ENCODE results near the gene CLEC18A. TPM values are rescaled to one million over a fixed set of nuclear protein-coding genes. Genes with fewer than 3 reads are reported as not detected.
"Not testable (repeated sequence)": the region's sequence is repeated elsewhere in the genome, so short reads cannot be mapped to it uniquely, and the experiment has no call there.

CLEC18A gene
- total RNA-seq, 1 donor from 2014 or later = 0.28 TPM

DNA sequence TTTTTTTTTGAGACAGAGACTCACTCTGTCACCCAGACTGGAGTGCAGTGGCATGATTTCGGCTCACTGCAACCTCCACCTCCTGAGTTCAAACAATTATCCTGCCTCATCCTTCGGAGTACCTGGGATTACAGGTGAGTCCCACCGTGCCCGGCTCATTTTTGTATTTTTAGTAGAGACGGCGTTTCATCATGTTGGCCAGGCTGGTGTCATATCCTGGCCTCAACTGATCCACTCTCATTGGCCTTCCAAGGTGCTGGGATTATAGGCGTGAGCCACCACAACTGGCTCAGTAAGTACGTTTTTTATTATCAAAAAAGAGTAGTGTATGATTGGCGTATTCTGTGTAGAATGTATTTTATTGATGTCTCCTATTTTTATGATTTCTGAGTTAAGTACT, 48.7 kb downstream of the CLEC18A start:
- not testable (repeated sequence) for H3K27me3 Mint-ChIP-seq (ENCODE audit: unreplicated experiment); H3K4me1 Mint-ChIP-seq (ENCODE audit: unreplicated experiment); H3K27ac Mint-ChIP-seq (ENCODE audit: unreplicated experiment); H3K4me3 Mint-ChIP-seq (ENCODE audit: unreplicated experiment); H3K36me3 Mint-ChIP-seq (ENCODE audit: low read depth, unreplicated experiment); DNase-seq (ENCODE audit: low spot score); H3K9me3 Mint-ChIP-seq (ENCODE audit: unreplicated experiment)

GRCh38 chr16:70003511-70003910, 52.4 kb downstream of the CLEC18A start:
- H3K27me3 Mint-ChIP-seq (ENCODE audit: unreplicated experiment); DNase-seq (ENCODE audit: low spot score); H3K27ac Mint-ChIP-seq (ENCODE audit: unreplicated experiment); H3K4me1 Mint-ChIP-seq (ENCODE audit: unreplicated experiment); H3K9me3 Mint-ChIP-seq (ENCODE audit: unreplicated experiment); H3K4me3 Mint-ChIP-seq (ENCODE audit: unreplicated experiment); H3K36me3 Mint-ChIP-seq (ENCODE audit: low read depth, unreplicated experiment): not testable (repeated sequence)

DNA sequence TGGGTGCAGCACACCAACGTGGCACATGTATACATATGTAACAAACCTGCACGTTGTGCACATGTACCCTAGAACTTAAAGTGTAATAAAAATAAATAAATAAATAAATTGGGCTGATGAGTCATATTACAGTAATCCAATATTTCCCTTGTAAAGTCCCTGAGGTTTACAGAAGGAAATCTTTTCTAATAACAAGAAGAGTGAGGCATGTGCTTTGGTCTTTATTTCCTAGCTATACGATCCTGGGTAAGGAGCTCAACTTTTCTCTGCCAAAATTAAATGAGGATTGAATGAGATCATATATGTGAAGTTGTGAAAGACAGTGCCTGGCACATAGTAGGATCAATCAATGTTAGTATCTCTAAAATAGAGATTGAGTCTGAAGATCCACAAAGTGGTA, 57.5 kb downstream of the CLEC18A start:
- H3K9me3 Mint-ChIP-seq (ENCODE audit: unreplicated experiment); H3K27ac Mint-ChIP-seq (ENCODE audit: unreplicated experiment); H3K36me3 Mint-ChIP-seq (ENCODE audit: low read depth, unreplicated experiment); H3K27me3 Mint-ChIP-seq (ENCODE audit: unreplicated experiment); H3K4me3 Mint-ChIP-seq (ENCODE audit: unreplicated experiment); DNase-seq (ENCODE audit: low spot score); H3K4me1 Mint-ChIP-seq (ENCODE audit: unreplicated experiment): not testable (repeated sequence)

- not testable (repeated sequence) for H3K9me3 Mint-ChIP-seq (ENCODE audit: unreplicated experiment); H3K4me3 Mint-ChIP-seq (ENCODE audit: unreplicated experiment); H3K36me3 Mint-ChIP-seq (ENCODE audit: low read depth, unreplicated experiment); H3K27me3 Mint-ChIP-seq (ENCODE audit: unreplicated experiment); DNase-seq (ENCODE audit: low spot score); H3K27ac Mint-ChIP-seq (ENCODE audit: unreplicated experiment); H3K4me1 Mint-ChIP-seq (ENCODE audit: unreplicated experiment)
Measured at GRCh38 chr16:70010615-70011014, 59.5 kb downstream of the CLEC18A start.

DNA sequence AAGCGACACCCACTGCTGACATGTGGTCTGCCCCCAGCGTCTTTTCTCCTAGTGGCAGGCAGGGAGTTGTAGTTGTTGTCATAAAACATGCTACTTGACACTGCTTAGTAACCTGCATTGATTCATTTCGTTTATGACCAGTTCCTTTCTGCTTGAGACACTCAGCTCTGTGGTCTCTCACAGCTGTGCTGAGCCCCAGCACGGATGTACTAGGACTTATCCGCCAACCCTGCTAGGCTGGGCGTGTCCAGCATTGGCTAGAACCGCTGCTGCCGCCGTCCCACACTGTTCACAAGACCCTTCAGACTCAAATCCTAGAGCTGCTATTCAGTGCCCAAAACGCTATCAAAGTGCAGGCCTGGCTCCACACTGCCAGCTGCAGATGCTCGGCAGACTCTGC, 60.0 kb downstream of the CLEC18A start:
- not testable (repeated sequence) for H3K36me3 Mint-ChIP-seq (ENCODE audit: low read depth, unreplicated experiment); H3K9me3 Mint-ChIP-seq (ENCODE audit: unreplicated experiment); H3K4me1 Mint-ChIP-seq (ENCODE audit: unreplicated experiment); H3K27me3 Mint-ChIP-seq (ENCODE audit: unreplicated experiment); H3K27ac Mint-ChIP-seq (ENCODE audit: unreplicated experiment); DNase-seq (ENCODE audit: low spot score); H3K4me3 Mint-ChIP-seq (ENCODE audit: unreplicated experiment)

GRCh38 chr16:70012354-70012753, 61.2 kb downstream of the CLEC18A start:
- H3K27ac Mint-ChIP-seq (ENCODE audit: unreplicated experiment); H3K4me1 Mint-ChIP-seq (ENCODE audit: unreplicated experiment); H3K27me3 Mint-ChIP-seq (ENCODE audit: unreplicated experiment); H3K9me3 Mint-ChIP-seq (ENCODE audit: unreplicated experiment); DNase-seq (ENCODE audit: low spot score); H3K4me3 Mint-ChIP-seq (ENCODE audit: unreplicated experiment); H3K36me3 Mint-ChIP-seq (ENCODE audit: low read depth, unreplicated experiment): not testable (repeated sequence)

DNA sequence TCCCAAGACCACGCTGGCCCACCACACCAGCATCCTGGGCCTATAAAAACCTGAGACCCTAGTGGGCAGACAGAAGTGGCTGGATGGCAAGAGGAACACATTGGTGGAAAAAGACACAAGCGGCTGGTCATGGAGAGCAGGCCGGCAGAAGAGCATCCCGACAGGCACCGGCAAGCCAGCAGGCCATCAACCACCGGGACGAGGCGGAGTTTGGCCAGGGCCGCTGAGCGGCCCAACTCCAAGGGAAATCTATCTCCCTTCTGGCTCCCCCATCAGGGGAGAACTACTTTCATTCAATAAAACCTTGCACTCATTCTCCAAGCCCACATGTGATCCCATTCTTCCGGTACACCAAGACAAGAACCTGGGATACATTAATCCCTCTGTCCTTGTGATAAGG, 61.8 kb downstream of the CLEC18A start:
- H3K4me3 Mint-ChIP-seq (ENCODE audit: unreplicated experiment); H3K36me3 Mint-ChIP-seq (ENCODE audit: low read depth, unreplicated experiment); H3K27ac Mint-ChIP-seq (ENCODE audit: unreplicated experiment); H3K27me3 Mint-ChIP-seq (ENCODE audit: unreplicated experiment); H3K4me1 Mint-ChIP-seq (ENCODE audit: unreplicated experiment); H3K9me3 Mint-ChIP-seq (ENCODE audit: unreplicated experiment); DNase-seq (ENCODE audit: low spot score): not testable (repeated sequence)

Small RNA genes within 50 kb of the gene (microRNA-seq; reads per million reads assigned to microRNA genes)
- 1,483 reads per million, percentile 95 among the genes with 10 or more reads in this experiment for gene MIR140 (ENCODE audit: unreplicated experiment)

Other genes with a start within 250 kb of the CLEC18A start
- gene NQO1, start 224.8 kb upstream of the CLEC18A start, total RNA-seq (ENCODE audit: unreplicated experiment) = 29.1 TPM
- 46.8 TPM for gene NOB1, start 196.4 kb upstream of the CLEC18A start, total RNA-seq (ENCODE audit: unreplicated experiment)
- 35.3 TPM for gene WWP2, start 189.0 kb upstream of the CLEC18A start, total RNA-seq (ENCODE audit: unreplicated experiment)
- 43.4 TPM for gene PDPR, start 163.0 kb downstream of the CLEC18A start, total RNA-seq (ENCODE audit: unreplicated experiment)
- gene CLEC18C, start 222.5 kb downstream of the CLEC18A start, total RNA-seq (ENCODE audit: unreplicated experiment) = 1.0 TPM

Measured in endothelial cell (in vitro differentiated cells).